ENCODE data around the gene ATP9B.

ATP9B gene

DNA sequence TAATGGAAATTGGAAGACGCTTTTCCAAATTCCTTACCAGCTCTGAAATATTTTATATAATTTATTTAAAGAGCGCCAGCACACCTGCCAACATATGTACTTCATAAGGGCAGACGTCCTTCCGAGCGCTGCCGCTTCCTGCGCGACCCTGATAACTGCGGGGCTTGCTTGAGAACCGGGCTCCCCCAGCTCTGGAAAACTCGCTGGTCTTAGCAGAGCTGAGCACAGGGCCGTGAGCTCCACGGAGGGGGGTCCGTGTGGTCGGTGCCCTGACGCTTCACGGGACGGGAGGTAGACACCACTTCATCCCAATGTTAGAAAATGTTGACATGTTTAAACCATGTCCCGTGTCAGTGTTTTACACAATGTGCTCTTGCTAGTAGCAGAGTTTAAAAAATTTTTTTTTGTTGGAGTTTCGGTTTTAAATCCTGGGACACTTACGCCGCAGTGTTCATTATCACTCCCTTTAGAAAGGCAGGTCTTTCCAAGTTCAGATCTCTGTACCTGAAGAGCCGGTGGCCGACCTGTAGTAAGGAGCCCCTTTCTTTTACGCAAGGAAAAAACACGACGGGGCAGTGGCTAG, 328.1 kb downstream of the ATP9B start:
- TF ChIP-seq TAF1 (IDR thresholded peaks at IDR 0.05; ENCODE audit: borderline replicate concordance, insufficient read depth, low read length) (no peak), FOXP2 (optimal IDR thresholded peaks at IDR 0.05; ENCODE audit: borderline replicate concordance, extremely low read depth, extremely low read length, insufficient read depth) (no peak), SIN3A (IDR thresholded peaks at IDR 0.05; ENCODE audit: borderline replicate concordance, insufficient read depth, low read length) (no peak), POLR2AphosphoS5 (IDR thresholded peaks at IDR 0.05; ENCODE audit: low read depth, low read length) (no peak)
- TF ChIP-seq, protein P1, sequence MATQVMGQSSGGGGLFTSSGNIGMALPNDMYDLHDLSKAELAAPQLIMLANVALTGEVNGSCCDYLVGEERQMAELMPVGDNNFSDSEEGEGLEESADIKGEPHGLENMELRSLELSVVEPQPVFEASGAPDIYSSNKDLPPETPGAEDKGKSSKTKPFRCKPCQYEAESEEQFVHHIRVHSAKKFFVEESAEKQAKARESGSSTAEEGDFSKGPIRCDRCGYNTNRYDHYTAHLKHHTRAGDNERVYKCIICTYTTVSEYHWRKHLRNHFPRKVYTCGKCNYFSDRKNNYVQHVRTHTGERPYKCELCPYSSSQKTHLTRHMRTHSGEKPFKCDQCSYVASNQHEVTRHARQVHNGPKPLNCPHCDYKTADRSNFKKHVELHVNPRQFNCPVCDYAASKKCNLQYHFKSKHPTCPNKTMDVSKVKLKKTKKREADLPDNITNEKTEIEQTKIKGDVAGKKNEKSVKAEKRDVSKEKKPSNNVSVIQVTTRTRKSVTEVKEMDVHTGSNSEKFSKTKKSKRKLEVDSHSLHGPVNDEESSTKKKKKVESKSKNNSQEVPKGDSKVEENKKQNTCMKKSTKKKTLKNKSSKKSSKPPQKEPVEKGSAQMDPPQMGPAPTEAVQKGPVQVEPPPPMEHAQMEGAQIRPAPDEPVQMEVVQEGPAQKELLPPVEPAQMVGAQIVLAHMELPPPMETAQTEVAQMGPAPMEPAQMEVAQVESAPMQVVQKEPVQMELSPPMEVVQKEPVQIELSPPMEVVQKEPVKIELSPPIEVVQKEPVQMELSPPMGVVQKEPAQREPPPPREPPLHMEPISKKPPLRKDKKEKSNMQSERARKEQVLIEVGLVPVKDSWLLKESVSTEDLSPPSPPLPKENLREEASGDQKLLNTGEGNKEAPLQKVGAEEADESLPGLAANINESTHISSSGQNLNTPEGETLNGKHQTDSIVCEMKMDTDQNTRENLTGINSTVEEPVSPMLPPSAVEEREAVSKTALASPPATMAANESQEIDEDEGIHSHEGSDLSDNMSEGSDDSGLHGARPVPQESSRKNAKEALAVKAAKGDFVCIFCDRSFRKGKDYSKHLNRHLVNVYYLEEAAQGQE (IDR thresholded peaks at IDR 0.05; ENCODE audit: insufficient read depth in 1 of 2, low read depth in 2 of 2, low read length in 2 of 2) = no peak

DNA sequence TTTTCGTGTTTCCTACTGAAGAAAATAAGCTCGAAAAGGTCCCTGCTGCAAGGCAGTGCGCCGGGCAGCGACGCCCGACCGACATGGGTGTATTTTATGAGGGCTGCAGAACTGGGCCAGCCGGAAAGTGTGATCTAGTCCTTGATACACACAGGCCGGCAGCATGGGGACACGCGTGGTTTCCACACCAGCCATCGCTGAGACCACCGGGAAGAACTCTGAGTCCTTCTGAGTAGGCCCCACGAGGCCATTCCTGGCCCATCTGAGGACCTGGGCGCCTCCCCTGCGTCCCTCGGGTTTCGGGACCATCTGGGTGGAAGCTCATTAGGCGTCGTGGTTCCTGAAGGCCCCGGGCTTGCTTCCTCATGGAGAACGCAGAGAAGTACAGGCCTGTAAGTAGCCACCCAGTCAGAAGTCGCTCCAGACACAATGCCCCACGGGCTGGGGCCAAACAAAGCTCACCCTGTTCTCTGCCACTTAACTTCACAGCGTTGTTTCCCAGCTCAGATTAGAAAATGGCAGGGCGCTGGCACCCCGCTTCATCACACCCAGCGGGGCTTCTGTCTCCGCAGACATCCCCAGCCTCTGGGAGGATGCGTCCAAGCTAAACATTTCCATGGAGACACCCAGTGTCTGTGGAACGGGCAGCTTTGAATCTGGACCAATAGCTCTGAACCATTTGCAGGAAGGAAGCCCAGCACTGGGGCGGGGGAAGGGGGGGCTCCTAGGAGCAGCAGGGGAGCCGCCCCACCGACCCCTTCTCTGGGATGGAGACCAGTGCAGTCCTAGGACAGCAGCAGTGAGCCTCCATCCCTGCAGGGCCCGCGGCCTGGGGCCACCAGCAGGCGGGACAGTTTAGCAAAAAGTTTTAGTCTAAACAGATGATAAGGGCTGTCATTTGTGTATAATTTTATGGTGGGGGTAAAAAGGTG, 328.9 kb downstream of the ATP9B start:
- TF ChIP-seq, protein P1 (IDR thresholded peaks at IDR 0.05; ENCODE audit: insufficient read depth in 1 of 2, low read depth in 2 of 2, low read length in 2 of 2) = no peak
- TF ChIP-seq POLR2AphosphoS5 (IDR thresholded peaks at IDR 0.05; ENCODE audit: low read depth, low read length) (no peak), SIN3A (IDR thresholded peaks at IDR 0.05; ENCODE audit: borderline replicate concordance, insufficient read depth, low read length) (no peak), FOXP2 (optimal IDR thresholded peaks at IDR 0.05; ENCODE audit: borderline replicate concordance, extremely low read depth, extremely low read length, insufficient read depth) (no peak), TAF1 (IDR thresholded peaks at IDR 0.05; ENCODE audit: borderline replicate concordance, insufficient read depth, low read length) (no peak)

DNA sequence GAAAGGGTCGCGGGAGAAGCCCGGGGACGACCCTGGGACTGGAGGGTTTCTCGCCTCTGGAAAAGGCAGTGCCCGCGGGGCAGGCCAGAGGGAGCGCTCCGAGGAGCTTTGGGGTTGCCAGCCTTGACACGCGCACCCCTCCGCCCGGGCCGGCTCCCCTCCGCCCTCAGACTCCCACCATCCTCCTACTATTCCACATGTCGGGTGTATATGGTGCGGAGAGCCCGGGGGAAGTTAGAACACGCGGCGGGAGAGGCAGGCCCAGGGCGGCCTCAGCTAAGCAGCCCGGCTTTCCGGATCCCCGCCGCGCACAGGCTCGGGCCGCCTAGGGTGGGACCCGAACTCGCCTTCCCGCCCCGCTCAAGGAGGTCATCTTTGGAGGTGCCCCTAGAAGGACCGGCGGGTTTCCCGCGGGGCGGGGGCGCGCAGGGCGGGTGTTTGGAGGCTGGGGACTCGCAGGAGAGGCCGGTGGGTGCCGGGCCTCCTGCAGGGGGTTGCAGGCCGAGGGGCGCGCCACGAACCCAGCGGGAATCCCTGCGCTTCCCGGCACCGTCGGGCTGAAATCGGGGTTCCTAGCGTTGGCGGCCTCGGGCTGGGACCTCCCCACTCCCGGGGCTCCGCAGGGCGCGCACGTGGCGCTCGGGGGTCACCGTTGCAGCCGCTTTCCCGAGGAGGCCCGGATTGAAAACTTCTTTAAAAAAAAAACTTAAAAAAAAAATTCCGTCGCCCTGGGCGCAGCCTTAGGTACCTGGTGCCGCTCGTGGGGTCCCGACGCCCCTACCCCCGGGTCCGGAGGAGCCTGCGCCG, 330.3 kb downstream of the ATP9B start:
- no peak for TF ChIP-seq FOXP2 (optimal IDR thresholded peaks at IDR 0.05; ENCODE audit: borderline replicate concordance, extremely low read depth, extremely low read length, insufficient read depth)
- TF ChIP-seq, protein P1 (IDR thresholded peaks at IDR 0.05; ENCODE audit: insufficient read depth in 1 of 2, low read depth in 2 of 2, low read length in 2 of 2) = no peak
- TF ChIP-seq TAF1 (IDR thresholded peaks at IDR 0.05; ENCODE audit: borderline replicate concordance, insufficient read depth, low read length) = no peak
- no peak for TF ChIP-seq POLR2AphosphoS5 (IDR thresholded peaks at IDR 0.05; ENCODE audit: low read depth, low read length)
- TF ChIP-seq SIN3A (IDR thresholded peaks at IDR 0.05; ENCODE audit: borderline replicate concordance, insufficient read depth, low read length) = no peak

GRCh38 chr18:79400091-79400590, 330.9 kb downstream of the ATP9B start:
- no peak for TF ChIP-seq SIN3A (IDR thresholded peaks at IDR 0.05; ENCODE audit: borderline replicate concordance, insufficient read depth, low read length)
- TF ChIP-seq, protein P1 (IDR thresholded peaks at IDR 0.05; ENCODE audit: insufficient read depth in 1 of 2, low read depth in 2 of 2, low read length in 2 of 2) = no peak
- no peak for TF ChIP-seq POLR2AphosphoS5 (IDR thresholded peaks at IDR 0.05; ENCODE audit: low read depth, low read length)
- no peak for TF ChIP-seq TAF1 (IDR thresholded peaks at IDR 0.05; ENCODE audit: borderline replicate concordance, insufficient read depth, low read length)
- no peak for TF ChIP-seq FOXP2 (optimal IDR thresholded peaks at IDR 0.05; ENCODE audit: borderline replicate concordance, extremely low read depth, extremely low read length, insufficient read depth)
